HEK293 (cell line): Measurements from ENCODE around the gene TMEM8B.

Source experiments
- MZF1 ChIP-seq: fragments of 450-650 bp; formaldehyde crosslinking; IDR thresholded peaks from 2 replicates; pipeline ENCODE4 v1.5.1; 2017; ENCODE audit warnings: missing biosample characterization, missing genetic modification characterization, borderline replicate concordance
- OVOL3 ChIP-seq: fragments of 450-650 bp; formaldehyde crosslinking; IDR thresholded peaks from 2 replicates; pipeline ENCODE4 v1.5.1; 2016; ENCODE audit warnings: missing biosample characterization, missing genetic modification characterization
- SP2 ChIP-seq: fragments of 450-650 bp; formaldehyde crosslinking; IDR thresholded peaks from 2 replicates; pipeline ENCODE4 v1.5.1; 2016; ENCODE audit warnings: missing biosample characterization, missing genetic modification characterization
- ZBTB48 ChIP-seq: fragments of 450-650 bp; formaldehyde crosslinking; IDR thresholded peaks from 2 replicates; pipeline ENCODE4 v1.5.1; 2016; ENCODE audit warnings: missing biosample characterization, missing genetic modification characterization
- ZNF155 ChIP-seq: fragments of 450-650 bp; formaldehyde crosslinking; IDR thresholded peaks from 2 replicates; pipeline ENCODE4 v1.5.1; 2016; ENCODE audit warnings: missing biosample characterization, missing genetic modification characterization
- ZNF19 ChIP-seq: fragments of 450-650 bp; formaldehyde crosslinking; IDR thresholded peaks from 2 replicates; pipeline ENCODE4; 2016; ENCODE audit warnings: missing biosample characterization, missing genetic modification characterization, low read depth
- ZNF223 ChIP-seq: fragments of 450-650 bp; formaldehyde crosslinking; IDR thresholded peaks from 2 replicates; pipeline ENCODE4 v1.5.1; 2016; ENCODE audit warnings: missing biosample characterization, missing genetic modification characterization
- ZNF404 ChIP-seq: fragments of 450-650 bp; formaldehyde crosslinking; IDR thresholded peaks from 2 replicates; pipeline ENCODE4 v1.5.1; 2017; ENCODE audit warnings: missing biosample characterization, missing genetic modification characterization
- ZNF596 ChIP-seq: fragments of 450-650 bp; IDR thresholded peaks from 2 replicates; pipeline ENCODE4 v1.5.0; 2018; ENCODE audit warnings: missing biosample characterization, mild to moderate bottlenecking, missing genetic modification characterization, moderate library complexity
- ZNF677 ChIP-seq: fragments of 450-650 bp; IDR thresholded peaks from 2 replicates; pipeline ENCODE4 v1.5.0; 2018; ENCODE audit warnings: missing biosample characterization, mild to moderate bottlenecking, missing genetic modification characterization, moderate library complexity
- TF ChIP-seq, protein P1 (sequence below): fragments of 450-650 bp; formaldehyde crosslinking; IDR thresholded peaks from 2 replicates; pipeline ENCODE4 v1.5.1; 2016; ENCODE audit warnings: missing biosample characterization, missing genetic modification characterization
- TF ChIP-seq, protein P2 (sequence below): fragments of 450-650 bp; formaldehyde crosslinking; IDR thresholded peaks from 2 replicates; pipeline ENCODE4 v1.5.1; 2016; ENCODE audit warnings: missing biosample characterization, missing genetic modification characterization

DNA sequence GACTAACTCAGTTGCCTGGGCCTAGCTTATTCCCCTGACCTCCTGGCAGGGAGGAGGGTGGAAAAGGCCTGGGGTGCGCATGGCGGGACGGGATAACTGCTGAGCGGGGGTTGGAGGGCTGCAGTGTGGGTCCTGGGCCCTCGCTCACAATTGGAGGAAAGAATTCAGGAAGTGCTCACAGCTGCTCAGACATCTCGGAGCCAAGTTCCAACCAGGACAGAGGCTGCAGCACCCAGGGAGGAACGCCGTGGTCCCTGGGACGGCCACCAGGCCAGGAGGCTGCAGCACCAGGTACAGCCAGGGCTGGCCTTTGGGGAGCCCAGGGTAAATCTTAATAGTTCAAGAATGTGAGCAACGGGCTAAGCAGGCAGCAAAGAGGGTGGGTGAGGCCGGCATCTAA lies 80.2 kb downstream of the TMEM8B start, which contains the start of gene SPAAR:
- no peak for TF ChIP-seq ZNF677 (tag by site-specific recombination)
- no peak for TF ChIP-seq ZNF155
- TF ChIP-seq, protein P1, sequence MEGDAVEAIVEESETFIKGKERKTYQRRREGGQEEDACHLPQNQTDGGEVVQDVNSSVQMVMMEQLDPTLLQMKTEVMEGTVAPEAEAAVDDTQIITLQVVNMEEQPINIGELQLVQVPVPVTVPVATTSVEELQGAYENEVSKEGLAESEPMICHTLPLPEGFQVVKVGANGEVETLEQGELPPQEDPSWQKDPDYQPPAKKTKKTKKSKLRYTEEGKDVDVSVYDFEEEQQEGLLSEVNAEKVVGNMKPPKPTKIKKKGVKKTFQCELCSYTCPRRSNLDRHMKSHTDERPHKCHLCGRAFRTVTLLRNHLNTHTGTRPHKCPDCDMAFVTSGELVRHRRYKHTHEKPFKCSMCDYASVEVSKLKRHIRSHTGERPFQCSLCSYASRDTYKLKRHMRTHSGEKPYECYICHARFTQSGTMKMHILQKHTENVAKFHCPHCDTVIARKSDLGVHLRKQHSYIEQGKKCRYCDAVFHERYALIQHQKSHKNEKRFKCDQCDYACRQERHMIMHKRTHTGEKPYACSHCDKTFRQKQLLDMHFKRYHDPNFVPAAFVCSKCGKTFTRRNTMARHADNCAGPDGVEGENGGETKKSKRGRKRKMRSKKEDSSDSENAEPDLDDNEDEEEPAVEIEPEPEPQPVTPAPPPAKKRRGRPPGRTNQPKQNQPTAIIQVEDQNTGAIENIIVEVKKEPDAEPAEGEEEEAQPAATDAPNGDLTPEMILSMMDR (tag by site-specific recombination): no peak
- no peak for TF ChIP-seq ZNF19 (tag by site-specific recombination)
- TF ChIP-seq, protein P2, sequence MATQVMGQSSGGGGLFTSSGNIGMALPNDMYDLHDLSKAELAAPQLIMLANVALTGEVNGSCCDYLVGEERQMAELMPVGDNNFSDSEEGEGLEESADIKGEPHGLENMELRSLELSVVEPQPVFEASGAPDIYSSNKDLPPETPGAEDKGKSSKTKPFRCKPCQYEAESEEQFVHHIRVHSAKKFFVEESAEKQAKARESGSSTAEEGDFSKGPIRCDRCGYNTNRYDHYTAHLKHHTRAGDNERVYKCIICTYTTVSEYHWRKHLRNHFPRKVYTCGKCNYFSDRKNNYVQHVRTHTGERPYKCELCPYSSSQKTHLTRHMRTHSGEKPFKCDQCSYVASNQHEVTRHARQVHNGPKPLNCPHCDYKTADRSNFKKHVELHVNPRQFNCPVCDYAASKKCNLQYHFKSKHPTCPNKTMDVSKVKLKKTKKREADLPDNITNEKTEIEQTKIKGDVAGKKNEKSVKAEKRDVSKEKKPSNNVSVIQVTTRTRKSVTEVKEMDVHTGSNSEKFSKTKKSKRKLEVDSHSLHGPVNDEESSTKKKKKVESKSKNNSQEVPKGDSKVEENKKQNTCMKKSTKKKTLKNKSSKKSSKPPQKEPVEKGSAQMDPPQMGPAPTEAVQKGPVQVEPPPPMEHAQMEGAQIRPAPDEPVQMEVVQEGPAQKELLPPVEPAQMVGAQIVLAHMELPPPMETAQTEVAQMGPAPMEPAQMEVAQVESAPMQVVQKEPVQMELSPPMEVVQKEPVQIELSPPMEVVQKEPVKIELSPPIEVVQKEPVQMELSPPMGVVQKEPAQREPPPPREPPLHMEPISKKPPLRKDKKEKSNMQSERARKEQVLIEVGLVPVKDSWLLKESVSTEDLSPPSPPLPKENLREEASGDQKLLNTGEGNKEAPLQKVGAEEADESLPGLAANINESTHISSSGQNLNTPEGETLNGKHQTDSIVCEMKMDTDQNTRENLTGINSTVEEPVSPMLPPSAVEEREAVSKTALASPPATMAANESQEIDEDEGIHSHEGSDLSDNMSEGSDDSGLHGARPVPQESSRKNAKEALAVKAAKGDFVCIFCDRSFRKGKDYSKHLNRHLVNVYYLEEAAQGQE (tag by site-specific recombination): no peak
- no peak for TF ChIP-seq ZNF223
- TF ChIP-seq MZF1 (tag by site-specific recombination): no peak
- TF ChIP-seq OVOL3: no peak
- TF ChIP-seq ZNF404 (tag by site-specific recombination): no peak
- no peak for TF ChIP-seq ZNF596 (tag by site-specific recombination)
- no peak for TF ChIP-seq SP2 (tag by site-specific recombination)
- no peak for TF ChIP-seq ZBTB48 (tag by site-specific recombination)
